D721Med (cell line): ENCODE data around the gene AADACL4.

Experiments used
- DNase-seq: peaks from one replicate; pipeline ENCODE4 v3.0.0; 2011; ENCODE audit warnings: low spot score; ENCODE audit not compliant: insufficient read length
- FAIRE-seq: peaks from 2 replicates; lab custom pipeline; 2011; peaks lifted over from hg19 to GRCh38; lab: Jason Lieb, UNC
- TF ChIP-seq, protein P1 (sequence below): IDR thresholded peaks from 2 replicates; pipeline ENCODE4 v1.5.1; 2012; ENCODE audit warnings: mild to moderate bottlenecking, control low read depth; ENCODE audit not compliant: insufficient read depth; ENCODE audit errors: missing control alignments

Gene AADACL4

DNA sequence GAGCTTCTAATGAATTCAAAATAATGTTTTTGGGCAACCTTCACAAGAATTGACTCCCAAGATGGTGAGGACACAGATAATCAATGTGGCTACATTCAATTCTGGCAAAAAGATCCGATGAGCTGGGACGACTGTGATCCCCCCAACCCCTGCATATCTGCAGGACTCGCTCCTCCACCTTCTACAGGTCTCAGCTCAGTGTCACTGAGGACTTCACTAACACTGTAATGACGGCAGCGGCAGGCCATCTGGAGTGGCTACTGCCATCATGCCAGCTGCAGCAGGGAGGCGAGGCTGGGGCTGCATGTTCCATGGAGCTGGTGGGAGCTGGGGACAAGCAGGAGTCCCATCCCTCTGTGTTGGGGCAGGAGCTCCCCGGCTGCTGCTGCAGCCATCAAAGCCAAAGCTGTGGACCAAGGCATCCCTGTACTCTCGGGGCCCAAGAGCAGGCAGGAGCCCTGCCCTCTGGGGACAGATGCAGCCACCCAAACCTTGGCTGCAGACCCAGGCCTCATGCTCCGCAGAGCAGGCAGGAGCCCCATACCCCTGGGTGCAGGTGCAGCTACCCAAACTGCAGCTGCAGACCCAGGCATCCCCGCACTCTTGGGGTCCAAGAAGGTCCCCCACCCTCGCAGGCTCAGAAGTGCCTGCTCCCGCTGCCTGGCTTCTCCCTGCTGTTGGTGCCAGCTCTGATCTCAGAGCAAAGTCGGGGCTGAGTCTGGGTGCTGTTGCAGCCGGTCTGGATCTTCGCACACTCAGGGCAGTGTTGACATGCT, 13.7 kb upstream of the AADACL4 start:
- DNase-seq (no peak), FAIRE-seq (no peak)
- TF ChIP-seq, protein P1, sequence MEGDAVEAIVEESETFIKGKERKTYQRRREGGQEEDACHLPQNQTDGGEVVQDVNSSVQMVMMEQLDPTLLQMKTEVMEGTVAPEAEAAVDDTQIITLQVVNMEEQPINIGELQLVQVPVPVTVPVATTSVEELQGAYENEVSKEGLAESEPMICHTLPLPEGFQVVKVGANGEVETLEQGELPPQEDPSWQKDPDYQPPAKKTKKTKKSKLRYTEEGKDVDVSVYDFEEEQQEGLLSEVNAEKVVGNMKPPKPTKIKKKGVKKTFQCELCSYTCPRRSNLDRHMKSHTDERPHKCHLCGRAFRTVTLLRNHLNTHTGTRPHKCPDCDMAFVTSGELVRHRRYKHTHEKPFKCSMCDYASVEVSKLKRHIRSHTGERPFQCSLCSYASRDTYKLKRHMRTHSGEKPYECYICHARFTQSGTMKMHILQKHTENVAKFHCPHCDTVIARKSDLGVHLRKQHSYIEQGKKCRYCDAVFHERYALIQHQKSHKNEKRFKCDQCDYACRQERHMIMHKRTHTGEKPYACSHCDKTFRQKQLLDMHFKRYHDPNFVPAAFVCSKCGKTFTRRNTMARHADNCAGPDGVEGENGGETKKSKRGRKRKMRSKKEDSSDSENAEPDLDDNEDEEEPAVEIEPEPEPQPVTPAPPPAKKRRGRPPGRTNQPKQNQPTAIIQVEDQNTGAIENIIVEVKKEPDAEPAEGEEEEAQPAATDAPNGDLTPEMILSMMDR: no peak

DNA sequence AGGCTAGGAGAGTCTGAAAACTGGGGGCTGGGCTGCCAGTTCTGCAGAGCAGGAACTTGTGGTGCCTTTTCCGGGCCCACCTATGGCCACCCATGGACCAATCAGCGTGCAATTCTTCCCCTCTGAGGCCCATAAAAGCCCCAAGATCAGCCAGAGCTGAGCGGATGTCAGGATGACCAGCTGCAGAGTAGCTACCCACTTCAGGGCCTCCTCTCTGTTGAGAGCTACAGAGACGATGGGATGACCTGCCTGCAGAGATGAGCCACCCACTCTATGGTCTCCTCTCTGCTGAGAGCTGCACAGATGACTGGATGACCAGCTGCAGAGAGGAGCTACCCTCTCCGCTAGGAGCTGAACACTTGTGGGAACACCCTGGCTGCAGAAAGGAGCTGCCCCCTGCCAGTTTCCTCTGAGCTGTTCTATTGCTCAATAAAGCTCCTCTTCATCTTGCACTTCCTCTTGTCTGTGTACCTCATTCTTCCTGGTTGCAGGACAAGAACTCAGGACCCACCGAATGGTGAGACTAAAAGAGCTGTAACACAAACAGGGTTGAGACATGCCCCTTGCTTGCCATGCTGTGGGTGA, 12.8 kb upstream of the AADACL4 start:
- no peak for FAIRE-seq
- TF ChIP-seq, protein P1: no peak
- DNase-seq: no peak

DNA sequence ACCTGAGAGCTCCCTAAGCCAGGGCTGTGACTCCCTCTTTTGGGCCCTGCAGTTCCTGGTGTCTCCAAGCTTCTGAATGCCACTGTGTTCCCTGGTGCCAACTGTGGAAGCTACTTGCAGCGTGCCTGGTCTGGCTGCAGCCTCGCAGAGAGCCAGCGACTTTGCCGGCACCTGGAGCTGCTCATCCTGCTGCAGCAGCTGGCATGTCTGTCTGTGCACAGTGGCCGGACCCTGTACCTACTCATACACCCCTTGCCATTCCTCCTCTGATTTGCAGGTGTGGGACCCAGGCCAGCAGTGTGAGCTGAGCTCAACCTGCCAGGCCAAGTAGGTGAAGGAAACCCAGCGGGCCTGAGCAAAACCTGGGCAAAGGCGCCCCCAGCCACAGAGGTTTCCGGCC, 12.3 kb upstream of the AADACL4 start:
- TF ChIP-seq, protein P1: no peak
- FAIRE-seq: no peak
- no peak for DNase-seq

DNA sequence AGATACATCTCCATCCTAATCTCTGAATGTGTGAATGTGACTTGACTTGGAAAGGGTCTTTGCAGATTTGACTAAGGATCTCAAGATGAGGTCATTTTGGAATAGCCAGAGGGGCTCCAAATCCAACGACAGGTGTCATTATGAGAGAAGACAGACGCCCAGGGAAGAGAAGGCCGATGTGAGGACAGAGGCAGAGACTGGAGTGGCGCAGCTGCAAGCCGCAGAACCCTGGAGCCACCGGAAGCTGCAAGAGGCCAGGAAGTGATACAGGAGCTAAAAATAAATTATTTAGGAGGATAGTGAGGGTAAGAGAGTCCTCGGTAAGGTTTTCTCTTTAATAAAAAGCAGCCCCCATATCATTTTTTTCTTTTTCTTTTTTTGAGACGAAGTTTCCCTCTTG, 9.7 kb upstream of the AADACL4 start:
- DNase-seq (no peak), FAIRE-seq (no peak)
- TF ChIP-seq, protein P1: no peak

DNA sequence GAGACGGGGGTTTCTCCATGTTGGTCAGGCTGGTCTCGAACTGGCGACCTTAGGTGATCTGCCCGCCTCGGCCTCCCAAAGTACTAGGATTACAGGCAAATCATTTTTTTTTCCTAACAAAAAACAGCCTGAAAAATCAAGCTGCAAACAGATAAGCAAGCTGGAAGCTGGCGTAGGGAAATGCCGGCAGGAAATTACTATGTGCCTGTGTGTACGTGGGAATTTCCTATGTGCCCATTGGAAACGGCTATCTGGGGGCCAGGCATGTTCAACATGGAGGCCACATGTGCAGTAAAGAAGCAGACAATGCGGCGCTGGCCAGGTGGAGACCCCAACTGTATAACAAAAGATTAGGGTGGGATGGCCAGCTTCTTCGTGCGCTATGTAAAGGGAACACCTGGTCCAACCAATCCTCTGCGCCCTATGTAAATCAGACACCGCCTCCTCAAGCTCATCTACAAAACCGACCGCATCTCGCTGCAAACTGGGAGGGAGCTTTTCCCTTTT, 9.1 kb upstream of the AADACL4 start:
- DNase-seq (no peak), FAIRE-seq (no peak)
- TF ChIP-seq, protein P1: no peak

DNA sequence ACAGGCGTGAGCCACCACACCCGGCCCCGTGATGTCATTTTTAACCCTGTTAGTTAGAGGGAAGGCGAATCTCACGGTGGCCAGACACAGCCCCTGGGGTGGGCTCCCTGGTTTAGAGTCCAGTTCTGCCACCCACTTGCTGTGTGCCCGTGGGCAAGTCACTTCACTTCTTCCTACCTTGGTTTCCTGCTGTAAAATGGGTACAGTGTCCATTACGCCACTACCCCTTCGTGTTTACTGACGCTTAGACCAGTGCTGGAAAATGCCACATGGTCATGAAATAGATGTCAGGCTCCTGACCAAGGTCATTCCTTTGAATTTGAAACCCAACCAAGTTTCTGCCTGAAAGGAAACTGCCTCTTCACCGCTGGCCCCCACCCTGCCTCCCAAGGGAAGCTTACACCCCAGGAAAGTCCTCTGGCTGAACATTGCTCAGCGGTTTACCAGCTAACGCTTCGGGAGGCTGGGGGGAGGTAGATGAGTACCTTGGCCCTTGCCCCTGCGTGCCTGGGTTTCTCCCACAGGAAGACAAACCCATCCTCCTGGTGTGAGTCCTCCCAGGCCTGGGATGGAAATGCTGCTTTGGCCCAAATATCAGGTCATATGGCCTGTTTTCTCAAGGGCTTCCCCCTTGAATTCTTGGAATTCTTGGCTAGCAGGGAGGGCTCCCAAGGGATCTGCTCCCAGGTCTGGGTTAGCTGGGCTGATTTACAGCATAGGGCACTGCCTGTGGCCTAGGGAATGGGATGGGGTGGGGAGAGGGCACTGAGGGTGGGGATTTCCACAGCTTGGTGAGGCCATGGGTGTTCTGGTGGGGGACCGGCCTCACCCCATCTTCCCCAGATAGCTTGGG, 7.6 kb upstream of the AADACL4 start:
- TF ChIP-seq, protein P1: no peak
- FAIRE-seq: no peak
- no peak for DNase-seq
